Left kidney (tissue), 2 donors: ENCODE results near the gene UBTF. TPM values are rescaled to one million over a fixed set of nuclear protein-coding genes. Genes with fewer than 3 reads are reported as not detected.
"Not testable (repeated sequence)": the region's sequence is repeated elsewhere in the genome, so short reads cannot be mapped to it uniquely, and the experiment has no call there.

Experiments
- DNase-seq: peaks from one replicate; pipeline ENCODE4 v3.0.0-alpha.2; 2013
- polyA plus RNA-seq: library from polyadenylated mRNA; unstranded; fragments of 120-200 nt; gene quantifications from one replicate; pipeline ENCODE4 v1.2.1, GENCODE V29; 2013; ENCODE audit not compliant: insufficient read length

The UBTF gene
- polyA plus RNA-seq, 1 donor = 121 TPM

DNA sequence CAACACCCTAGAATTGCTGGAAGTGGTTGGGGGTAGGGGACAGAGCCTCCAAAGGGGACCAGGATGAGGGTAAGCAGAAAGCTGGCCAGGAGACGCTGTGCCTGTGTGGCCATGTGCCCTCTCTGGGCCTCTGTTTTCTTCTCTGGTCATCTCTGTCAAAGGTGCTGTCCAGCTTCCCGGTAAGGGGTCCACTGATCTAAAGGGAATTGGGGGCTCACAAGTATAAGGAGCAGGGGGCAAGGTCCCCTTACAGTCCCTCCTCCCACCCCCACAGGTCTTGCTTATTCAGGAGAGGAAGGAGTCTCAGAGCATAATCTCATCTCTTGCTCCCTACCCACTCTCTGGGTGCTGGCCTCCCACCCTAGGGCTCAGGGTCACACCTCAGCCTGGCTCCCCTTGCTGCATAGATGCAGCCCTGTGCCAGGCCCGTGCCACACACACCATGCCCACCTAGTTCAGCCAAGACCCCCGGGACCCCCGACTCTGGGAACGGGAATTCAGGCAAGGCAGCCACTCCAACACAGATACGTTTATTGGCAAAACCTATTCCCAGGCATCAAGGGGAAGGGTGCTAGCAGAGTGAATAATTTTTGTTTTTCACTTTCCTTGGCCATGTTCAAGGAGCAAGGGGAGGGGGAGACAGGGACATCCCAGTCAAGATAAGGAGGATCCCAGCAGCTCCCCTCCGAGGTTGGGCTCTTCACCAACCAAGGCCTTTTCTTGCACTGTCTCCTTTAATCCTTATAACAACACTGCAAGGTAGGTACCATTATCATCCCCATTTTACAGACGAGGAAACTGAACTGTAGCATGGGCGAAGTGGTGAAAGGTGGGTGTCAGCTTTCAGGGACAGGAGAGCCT is 28.6 kb upstream of the UBTF start:
- DNase-seq = no peak

GRCh38 chr17:44247440-44247841 is 28.0 kb upstream of the UBTF start:
- no peak for DNase-seq

DNA sequence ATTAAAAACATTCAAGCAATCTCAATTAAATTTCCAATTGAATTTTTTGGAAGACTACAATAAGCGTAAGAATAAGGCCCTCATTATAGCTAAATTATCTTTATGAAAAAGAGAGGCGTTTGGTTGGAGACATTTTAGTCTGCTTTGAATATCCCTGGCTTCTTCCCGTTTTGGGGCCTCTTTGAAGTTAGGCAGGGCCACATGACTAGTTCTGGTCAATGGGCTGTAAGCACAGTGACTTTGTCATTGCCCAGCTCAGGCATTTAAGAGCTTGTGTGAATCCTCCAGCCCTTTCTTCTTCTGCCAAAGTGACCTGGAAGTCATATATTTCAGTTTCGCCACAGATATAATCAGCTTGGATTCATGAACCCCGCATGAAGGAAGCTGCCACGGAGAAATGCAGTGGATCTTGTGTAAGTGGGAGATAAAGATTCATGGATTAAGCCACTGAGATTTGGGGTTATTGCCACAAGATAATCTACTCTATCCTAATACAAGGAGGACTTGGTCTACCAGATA is 21.7 kb upstream of the UBTF start:
- no peak for DNase-seq

DNA sequence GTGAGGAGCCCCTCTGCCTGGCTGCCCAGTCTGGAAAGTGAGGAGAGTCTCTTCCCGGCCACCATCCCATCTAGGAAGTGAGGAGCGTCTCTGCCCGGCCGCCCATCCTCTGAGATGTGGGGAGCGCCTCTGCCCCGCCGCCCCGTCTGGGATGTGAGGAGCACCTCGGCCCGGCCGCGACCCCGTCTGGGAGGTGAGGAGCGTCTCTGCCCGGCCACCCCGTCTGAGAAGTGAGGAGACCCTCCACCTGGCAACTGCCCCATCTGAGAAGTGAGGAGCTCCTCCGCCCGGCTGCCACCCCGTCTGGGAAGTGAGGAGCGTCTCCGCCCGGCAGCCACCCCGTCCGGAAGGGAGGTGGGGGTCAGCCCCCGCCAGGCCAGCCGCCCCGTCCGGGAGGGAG is 18.4 kb upstream of the UBTF start:
- not testable (repeated sequence) for DNase-seq

DNA sequence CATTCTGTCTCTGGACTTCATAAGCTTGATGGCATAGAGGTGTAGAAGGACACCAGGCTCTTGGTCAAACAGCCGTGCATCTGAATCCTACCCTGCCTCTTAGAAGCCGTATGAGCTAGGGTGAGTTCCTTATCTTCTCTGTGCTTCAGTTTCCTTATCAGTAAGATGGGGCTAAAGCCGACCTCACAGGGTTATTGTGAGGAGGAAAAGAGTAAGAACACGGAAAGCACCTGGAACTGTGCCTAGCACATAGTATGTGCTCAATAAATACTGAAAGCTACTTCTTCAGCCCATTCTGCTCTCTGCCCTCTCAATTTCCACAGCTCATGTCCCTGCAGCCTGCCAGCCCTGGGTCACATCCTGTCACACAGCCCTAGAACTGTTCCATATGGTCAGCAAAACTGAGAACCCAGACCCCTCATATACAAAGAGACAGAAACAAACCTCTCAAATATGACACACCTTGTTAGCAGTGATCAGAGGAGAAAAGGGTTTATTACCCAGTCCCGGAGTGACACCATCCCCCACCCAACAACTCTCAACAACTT is 17.0 kb upstream of the UBTF start:
- no peak for DNase-seq

GRCh38 chr17:44235583-44235936 is 16.1 kb upstream of the UBTF start:
- no peak for DNase-seq

DNA sequence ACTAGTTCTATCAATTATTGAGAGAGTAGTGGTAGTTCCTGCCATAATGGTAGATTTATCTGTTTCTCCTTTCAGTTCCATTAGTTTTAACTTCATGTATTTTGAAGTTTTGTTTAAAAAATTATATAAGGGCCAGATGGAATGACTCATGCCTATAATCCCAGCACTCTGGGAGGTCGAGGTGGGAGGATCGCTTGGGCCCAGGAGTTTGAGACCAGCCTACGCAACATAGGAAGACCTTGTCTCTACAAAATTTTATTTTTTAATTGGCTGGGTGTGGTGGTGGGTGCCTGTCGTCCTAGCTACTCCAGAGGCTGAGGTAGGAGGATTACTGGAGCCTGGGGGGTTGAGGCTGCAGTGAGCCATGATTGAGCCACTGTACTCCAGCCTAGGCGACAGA is 14.1 kb upstream of the UBTF start:
- DNase-seq = no peak

- no peak for DNase-seq
Observed at GRCh38 chr17:44232061-44232460, 12.6 kb upstream of the UBTF start.

GRCh38 chr17:44230140-44230539 is 10.7 kb upstream of the UBTF start:
- DNase-seq = no peak

- DNase-seq = no peak
Observed at GRCh38 chr17:44229090-44229489, 9.6 kb upstream of the UBTF start.

DNA sequence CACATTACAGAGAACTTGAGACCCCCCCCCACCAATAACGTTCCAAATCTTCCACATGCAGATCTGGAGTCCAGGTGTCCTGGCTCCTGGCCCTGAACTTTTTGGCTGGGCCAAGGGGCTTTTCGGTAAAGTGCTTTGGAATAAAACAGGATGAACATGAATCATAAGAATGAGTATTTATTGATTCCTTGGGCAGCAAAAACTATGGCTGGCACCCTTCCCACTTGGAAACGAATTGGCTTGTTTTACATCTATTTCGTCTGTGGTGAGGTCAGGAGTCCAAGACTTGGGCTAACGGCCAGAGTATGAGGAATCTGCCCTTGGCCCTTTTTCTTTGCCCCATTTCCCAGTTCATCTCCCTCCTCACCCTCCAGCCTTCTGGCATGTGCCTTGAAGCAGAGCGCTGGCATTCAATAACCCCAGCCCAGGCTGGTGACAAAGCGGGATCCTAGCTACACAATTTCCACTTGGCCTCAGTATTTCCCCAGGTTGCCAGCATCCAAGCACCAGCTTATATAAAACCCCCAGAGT is 4.1 kb upstream of the UBTF start:
- DNase-seq = no peak

DNA sequence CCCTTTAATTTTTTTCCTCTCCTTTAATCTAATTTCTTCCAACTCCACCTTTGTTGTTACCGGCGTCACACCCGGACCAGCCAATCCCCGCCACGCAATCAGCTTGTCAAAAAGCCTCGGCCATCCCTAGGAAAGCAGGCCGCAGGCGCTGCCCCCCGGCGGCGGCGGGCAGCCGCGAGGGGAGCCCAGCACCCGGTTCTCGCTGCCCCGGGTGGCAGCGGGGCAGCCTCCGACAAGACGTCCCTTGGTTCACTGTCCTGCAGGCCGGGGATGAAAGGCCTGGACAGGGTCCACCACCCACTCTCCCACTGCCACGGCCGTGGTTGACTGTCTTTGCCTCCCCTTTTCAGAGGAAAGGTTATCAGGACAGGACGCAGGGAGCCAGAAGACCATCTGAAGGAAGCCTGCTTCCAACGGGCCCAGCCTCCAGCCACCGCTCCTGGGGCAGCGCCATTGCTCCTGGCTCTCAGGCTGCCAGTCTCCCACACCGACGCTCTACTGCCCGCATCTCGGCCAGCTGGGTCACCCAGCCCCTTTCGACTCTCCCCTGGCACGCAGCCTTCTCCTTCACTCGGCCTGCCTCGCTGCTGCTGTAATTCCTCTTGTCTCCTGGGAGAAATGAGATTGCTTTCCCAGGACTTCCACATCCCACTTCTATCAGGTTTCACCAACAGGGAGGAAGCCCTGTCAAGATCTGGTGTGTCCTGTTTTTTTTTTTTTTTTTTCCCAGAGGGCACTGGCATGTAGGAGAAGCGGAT is 2.8 kb upstream of the UBTF start:
- peak; percentile 76 for DNase-seq

GRCh38 chr17:44221862-44222111 is 2.3 kb upstream of the UBTF start:
- no peak for DNase-seq

DNA sequence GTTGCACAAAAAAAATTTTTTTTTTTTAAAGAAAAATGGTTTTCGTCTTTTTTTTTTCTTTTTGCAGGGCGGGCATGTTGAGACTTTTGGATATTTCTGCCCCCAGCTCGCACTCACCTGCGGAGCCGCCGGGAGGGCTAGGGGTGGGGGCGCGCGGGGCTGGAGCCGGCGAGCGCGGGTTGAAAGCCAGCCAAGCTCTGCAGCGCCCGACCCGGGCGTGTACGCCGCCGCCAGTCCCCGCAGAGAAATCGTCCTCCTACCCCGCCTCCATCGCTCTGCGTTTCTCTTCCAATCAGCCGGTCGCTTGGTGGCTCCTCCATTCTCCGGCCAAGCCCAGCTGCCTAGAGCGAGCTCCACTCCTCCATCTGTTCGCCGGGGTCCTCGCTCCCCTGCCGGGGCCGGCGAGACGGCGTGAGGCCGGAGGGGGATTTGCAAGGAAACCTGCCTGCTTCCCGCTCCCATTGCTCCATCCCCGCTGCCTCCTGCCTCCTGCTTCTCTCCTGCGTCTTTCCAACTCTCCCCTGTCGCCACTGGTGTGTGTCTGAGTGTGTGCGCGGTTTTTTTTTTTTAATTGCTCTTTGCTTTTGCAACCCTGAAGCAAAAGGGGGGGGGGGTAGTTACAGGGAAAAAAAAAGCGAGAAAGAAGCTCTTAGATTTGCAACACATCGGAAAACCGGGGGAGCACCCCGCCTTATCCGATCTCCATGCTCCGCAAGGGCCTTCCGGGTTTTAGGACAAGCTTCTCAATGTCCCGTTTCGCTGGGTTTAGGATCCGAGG is 1.8 kb upstream of the UBTF start:
- DNase-seq = peak; percentile 71

- DNase-seq = peak; percentile 43
Observed at GRCh38 chr17:44220213-44221083, 973 bp upstream of the UBTF start.

DNA sequence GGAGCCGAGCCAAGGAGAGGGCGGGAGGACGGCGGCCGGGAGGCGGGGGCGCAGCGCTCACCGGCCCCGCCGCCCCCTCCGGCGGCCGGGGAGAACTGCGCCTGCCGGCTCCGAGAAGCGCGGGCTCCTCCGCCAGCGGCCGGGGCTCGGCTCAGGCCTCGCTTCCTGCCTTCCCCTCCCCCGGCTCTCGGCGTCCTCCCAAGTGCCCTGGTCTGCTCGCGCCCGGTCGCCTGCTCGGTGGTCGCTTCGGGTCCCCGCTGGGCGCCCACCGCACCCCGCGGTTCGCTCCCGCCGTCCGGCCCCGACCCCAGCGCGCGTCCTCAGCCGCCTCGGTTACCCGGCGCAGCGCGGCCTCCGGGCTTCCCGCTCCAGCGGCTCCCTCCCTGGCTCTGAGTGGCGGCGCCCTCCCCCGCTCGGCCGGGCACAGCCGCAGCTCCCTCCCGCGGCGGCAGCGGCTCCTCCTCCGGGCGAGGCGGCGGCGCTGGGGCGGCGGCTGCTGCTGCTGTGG is 313 bp downstream of the UBTF start:
- peak; percentile 50 for DNase-seq

DNA sequence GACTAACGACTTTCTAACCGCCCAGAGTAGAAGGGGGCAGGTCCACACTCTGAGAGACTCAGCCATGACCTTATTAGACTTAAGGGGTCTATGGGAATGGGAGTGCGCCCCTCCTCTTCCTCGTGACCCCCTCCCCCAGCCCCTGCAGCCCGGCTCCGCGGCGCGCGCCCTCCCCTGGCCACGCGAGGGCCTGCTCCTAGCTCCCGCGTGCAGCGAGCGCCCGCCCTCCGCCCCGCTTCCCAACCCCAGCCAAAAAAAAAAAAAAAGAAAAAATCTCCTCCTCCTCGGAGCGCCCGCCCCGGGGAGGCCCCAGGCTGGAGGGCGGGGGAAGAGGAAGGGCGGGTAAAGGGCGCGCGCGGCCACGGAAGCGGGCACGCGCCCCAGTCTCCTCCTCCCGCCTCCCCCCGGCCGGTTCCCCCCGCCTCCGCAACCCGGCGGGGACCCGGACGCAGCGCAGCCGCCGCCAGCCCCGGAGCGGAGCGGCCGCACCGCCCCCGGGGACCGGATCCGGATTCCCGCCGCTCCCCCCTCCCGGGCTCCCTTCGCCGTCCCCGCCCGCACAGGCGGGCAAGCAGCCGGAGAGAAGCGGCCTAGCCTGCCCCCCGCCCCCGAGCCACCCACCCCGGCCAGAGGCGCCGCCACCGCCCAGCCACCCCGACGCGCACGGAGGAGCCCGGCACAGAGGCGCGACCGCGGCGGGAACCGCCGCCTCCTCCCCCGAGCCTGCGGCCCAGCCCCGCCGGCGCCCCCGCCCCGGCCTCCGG is 949 bp downstream of the UBTF start:
- peak; percentile 90 for DNase-seq

- no peak for DNase-seq
Observed at GRCh38 chr17:44217738-44218343, 1.6 kb downstream of the UBTF start.

GRCh38 chr17:44216694-44217093 is 2.8 kb downstream of the UBTF start:
- DNase-seq = no peak

- no peak for DNase-seq
Observed at GRCh38 chr17:44216173-44216572, 3.3 kb downstream of the UBTF start.
